HG03066 (cell line): ENCODE measurements around the gene TBCD.

Experiments used
- ATAC-seq: cut with Tn5 transposase; IDR thresholded peaks from one replicate; pipeline ENCODE4 v1.9.1; 2021; ENCODE audit warnings: low read depth; ENCODE audit not compliant: unreplicated experiment

Gene TBCD

DNA sequence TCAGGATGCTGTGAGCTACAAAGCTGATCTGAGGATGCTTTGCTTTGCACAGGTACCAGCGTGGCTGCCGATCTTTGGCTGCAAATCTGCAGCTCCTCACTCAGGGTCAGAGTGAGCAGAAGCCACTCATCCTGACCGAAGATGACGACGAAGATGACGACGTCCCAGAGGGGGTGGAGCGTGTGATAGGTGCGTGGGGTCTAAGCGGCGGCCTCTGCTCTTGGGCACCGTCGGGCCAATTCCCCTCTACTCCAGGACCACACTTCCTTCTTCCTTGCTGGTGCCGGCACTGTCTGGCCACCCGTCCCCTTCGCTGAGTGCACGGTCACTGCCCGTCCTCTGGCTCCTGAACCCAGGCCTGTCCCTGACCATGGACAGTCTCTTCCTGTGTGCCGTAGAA lies 54.0 kb downstream of the TBCD start:
- ATAC-seq = no peak

GRCh38 chr17:82806645-82807044 lies 54.8 kb downstream of the TBCD start:
- no peak for ATAC-seq

GRCh38 chr17:82807101-82807500 lies 55.2 kb downstream of the TBCD start:
- no peak for ATAC-seq

DNA sequence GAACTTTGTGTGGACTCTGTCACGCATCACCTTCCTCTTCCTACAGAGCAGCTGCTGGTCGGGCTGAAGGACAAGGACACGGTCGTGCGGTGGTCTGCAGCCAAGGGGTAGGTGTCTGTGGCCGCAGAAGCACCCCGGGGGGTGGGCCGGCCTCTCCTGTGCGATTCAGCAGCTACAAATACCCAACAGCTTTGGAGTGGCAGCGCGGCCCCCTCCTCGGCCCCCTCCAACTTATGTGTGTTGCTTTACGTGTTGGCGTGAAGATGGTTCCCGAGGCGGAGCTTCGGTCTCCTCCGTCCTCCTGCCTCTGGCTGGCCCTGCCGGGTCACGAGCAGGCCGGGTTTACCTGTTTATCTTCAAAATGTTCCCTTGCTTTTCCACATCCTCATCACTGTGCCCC lies 55.7 kb downstream of the TBCD start:
- no peak for ATAC-seq

- ATAC-seq = no peak
Measured at GRCh38 chr17:82808006-82808405, 56.1 kb downstream of the TBCD start.

DNA sequence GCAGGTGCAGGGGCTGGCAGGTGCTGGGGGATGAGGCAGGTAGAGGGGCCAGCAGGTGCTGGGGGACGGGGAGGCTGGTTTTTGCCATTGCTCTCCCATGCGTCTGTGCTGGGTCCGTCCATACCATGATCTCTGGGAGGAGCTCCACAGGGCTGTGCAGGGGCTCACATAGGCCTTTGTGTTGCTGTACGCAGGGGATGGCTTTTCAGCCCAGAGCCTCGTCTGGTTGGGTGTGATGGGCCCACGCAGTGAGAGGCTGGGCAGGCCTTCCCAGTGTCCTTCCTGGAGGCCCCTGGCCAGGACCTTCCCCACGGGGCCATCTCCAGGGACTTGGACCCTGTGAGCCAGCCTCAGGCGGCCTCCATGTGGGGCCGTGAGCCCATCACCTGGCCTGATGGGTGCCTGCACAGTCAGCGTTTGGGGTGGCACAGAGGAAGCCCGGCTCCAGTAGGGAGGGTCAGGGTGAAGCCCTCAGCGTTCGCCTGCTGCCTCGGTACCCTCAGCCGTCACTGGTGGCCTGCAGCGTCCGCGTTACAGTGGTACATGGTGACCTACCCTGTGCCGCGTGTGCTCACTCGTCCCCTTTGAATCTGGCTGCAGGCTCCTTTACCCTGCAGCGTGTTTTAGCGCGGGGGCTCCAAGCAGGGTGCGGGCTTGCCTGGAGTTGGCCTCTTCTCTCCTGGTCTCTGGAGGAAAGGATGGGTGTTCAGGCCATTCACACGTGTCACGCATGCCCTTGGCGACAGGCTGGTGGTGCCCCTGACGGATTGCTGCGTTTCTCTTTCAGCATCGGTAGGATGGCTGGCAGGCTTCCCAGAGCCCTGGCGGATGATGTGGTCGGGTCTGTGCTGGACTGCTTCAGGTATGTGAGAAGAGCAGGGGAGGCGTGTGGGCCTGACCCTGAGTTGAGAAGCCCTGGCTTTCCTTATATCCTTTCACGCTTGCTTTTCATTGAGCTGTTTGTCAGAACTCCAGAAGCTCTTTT lies 57.3 kb downstream of the TBCD start:
- ATAC-seq = no peak

DNA sequence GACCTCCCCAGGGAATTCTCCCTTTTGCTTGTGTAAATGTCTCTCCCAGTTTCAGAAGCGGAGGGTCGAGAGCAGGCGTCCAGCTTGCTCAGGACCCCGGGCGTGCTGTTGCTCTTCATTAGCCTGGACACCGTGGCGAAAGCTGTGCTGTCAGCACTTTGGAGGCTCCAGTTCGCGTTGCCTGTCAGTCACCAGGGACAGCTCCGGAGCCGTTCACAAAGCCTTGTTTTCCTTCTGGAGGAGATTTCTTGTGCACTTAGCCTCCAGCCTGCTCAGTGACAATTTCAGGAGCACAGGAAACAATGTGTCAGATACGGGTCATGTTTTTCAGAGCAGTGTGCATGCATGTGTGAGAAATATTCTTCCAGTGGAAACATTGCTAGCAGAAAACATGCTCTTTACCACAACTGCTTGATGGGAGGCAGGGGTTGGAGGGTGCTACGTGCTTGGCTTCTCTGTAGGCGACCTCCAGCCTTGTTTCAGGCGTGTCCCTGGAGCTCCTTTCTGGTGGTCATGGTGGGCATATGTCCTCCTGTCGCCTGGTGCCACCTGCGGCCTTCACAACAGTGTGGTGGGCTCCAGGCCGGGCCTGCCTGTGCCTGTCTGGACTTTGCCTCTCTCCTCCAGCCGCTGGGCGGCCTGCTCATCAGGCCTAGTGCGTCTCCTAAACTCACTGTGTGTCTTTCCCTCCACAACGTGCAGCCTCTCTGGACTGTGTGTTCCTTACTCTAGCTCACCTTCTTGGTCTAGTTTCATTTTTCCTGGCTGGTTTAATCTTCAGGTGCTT lies 59.0 kb downstream of the TBCD start:
- ATAC-seq = no peak

- ATAC-seq = no peak
Measured at GRCh38 chr17:82812058-82812457, 60.2 kb downstream of the TBCD start.

DNA sequence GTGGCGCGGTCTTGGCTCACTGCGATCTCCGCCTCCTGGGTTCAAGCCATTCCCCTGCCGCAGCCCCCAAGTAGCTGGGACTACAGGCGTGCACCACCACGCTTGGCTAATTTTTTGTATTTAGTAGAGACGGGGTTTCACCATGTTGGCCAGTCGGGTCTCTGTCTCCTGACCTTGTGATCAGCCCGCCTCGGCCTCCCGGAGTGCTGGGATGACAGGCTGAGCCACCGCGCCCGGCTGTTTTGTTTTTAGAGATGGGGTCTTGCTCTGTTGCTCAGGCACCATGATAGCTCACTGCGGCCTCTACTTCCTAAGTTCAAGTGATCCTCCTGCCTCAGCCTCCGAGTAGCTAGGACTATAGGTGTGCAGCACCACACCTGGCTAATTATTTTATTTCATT lies 60.7 kb downstream of the TBCD start:
- ATAC-seq = no peak

GRCh38 chr17:82813299-82814051 lies 61.6 kb downstream of the TBCD start:
- no peak for ATAC-seq

GRCh38 chr17:82814834-82815233 lies 63.0 kb downstream of the TBCD start:
- no peak for ATAC-seq

- ATAC-seq = no peak
Measured at GRCh38 chr17:82815354-82815753, 63.5 kb downstream of the TBCD start.

GRCh38 chr17:82815790-82816305 lies 64.0 kb downstream of the TBCD start:
- no peak for ATAC-seq

GRCh38 chr17:82816358-82816757 lies 64.5 kb downstream of the TBCD start:
- no peak for ATAC-seq

- no peak for ATAC-seq
Measured at GRCh38 chr17:82817947-82818346, 66.1 kb downstream of the TBCD start.

DNA sequence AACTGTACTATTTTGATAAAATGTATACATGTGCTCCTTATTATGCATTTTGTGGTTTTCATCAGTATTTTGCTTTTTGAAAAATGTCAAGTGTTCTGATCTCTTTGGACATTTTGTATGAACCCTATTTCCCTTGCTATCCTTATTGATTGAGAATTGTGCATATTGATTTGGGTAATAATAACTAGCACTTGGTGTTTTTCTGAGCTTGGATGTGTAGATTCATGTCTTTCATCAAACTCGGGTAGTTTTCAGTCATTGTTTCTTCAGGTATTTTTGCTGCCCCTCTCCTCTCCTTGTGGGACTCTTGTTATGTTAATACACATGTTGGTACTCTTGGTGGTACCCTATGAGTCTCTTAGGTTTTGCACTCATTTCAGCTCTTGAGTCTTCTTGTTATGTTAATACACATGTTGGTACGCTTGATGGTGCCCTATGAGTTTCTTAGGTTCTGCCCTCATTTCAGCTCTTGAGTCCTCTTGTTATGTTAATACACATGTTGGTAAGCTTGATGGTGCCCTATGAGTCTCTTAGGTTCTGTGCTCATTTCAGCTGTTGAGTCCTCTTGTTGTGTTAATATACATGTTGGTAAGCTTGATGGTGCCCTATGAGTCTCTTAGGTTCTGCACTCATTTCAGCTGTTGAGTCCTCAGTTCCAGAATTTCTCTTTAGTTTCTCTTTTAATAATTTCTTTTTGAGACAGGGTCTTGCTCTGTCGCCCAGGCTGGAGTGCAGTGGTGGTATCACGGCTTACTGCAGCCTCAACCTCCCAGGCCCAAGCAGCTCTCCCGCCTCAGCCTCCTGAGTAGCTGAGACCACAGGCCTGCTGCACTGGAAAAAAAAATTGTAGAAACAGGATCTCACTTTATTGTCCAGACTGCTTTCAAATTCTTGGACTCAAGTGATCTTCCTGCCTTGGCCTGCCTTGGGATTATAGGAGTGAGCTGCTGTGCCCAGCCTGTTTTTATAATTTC lies 68.7 kb downstream of the TBCD start:
- ATAC-seq = no peak

GRCh38 chr17:82821554-82821953 lies 69.7 kb downstream of the TBCD start:
- no peak for ATAC-seq

DNA sequence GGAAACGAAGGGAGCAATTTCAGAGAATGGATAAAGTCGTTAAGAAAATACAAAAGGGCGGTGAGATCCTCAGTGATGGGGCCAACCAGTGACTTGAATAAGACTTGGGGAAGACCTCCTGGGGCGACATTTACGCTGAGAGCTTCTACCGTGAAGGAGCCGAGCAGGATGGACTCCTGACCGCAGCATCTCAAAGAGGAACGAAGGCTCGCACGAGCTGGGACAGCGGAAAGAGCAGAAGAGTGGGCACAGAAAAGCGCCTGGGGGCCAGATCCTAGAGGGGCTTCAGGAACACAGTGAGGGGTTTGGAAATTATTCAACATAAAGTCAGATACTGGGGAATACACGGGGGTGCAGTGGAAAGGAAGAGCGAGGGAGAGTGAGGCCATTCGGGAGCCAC lies 70.4 kb downstream of the TBCD start:
- ATAC-seq = no peak

DNA sequence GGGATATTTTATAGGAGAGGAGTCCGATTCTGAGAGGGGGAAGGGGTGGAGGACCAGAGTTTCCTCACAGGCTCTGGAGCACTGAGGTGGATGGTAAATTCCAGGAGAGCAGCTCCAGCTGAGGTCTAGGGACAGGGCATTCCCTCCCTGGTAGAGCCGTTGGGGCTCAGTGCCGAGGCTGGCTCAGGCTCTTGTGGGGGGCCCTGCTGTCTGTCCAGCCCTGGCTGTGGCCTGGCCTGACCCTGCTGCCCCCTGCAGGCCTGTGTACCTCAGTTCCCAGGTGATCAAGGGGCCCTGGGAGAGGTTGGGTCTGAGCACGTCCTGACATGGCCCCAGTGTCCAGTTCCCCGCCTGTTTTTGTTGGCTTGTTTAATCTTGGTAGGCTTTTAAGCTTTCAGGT lies 71.1 kb downstream of the TBCD start:
- ATAC-seq = no peak
